HepG2 (cell line): ENCODE results near the gene DMPK. TPM values are rescaled to one million over a fixed set of nuclear protein-coding genes. Genes with fewer than 3 reads are reported as not detected.
A peak's percentile ranks its signal among the peaks of the same experiment; 100 is the strongest.

Experiments used
- CHD2 ChIP-seq: IDR thresholded peaks from 2 replicates; pipeline ENCODE4 v1.6.1; 2011; ENCODE audit warnings: low read depth, low read length, improper control_type of control experiment
- CHD4 ChIP-seq: fragments of 200-600 bp; sonication (generic); IDR thresholded peaks from 2 replicates; pipeline ENCODE4 v1.7.0; 2017; ENCODE audit warnings: mild to moderate bottlenecking, low read length, borderline replicate concordance
- DMAP1 ChIP-seq: IDR thresholded peaks from 2 replicates; pipeline ENCODE4 v1.6.1; 2016
- FOXA3 ChIP-seq: IDR thresholded peaks from 2 replicates; pipeline ENCODE4 v1.6.1; 2016; ENCODE audit warnings: missing genetic modification reagents, missing compliant biosample characterization
- HCFC1 ChIP-seq: fragments of 150-350 bp; IDR thresholded peaks from 2 replicates; pipeline ENCODE4 v1.6.1; 2014; ENCODE audit warnings: low read depth, low read length
- KAT8 ChIP-seq: IDR thresholded peaks from 2 replicates; pipeline ENCODE4 v1.6.1; 2016; ENCODE audit warnings: missing genetic modification reagents, missing compliant biosample characterization
- MYC ChIP-seq: sonication (generic); formaldehyde crosslinking; IDR thresholded peaks from 2 replicates; pipeline ENCODE4 v1.9.0; 2021; ENCODE audit warnings: missing genetic modification reagents, borderline replicate concordance
- RBM39 ChIP-seq: fragments of 200-400 bp; formaldehyde crosslinking; IDR thresholded peaks from one replicate; pipeline ENCODE4 v1.6.1; 2018; ENCODE audit warnings: antibody characterized with exemption, mild to moderate bottlenecking, low read depth, low read length; ENCODE audit not compliant: poor library complexity, severe bottlenecking
- SP4 ChIP-seq: sonication (generic); formaldehyde crosslinking; IDR thresholded peaks from 2 replicates; pipeline ENCODE4 v1.8.1; 2023; ENCODE audit warnings: mild to moderate bottlenecking, missing genetic modification reagents
- SP5 ChIP-seq: IDR thresholded peaks from 2 replicates; pipeline ENCODE4 v1.6.1; 2016; ENCODE audit warnings: low read depth, borderline replicate concordance
- ZMYM2 ChIP-seq: sonication (generic); formaldehyde crosslinking; IDR thresholded peaks from 2 replicates; pipeline ENCODE4 v1.8.0; 2022; ENCODE audit warnings: mild to moderate bottlenecking, missing genetic modification reagents
- ZNF292 ChIP-seq: sonication (generic); formaldehyde crosslinking; IDR thresholded peaks from 2 replicates; pipeline ENCODE4 v1.8.1; 2022; ENCODE audit warnings: mild to moderate bottlenecking, low read depth, missing genetic modification reagents, borderline replicate concordance
- polyA plus RNA-seq, 8 experiments: library from polyadenylated mRNA; depleted of rRNA in 3 of 8; stranded (reverse) in 7 of 8; unstranded in 1 of 8; fragments of >200 nt; fragmentation: Illumina TruSeq in 4 of 8; extraction: Trizol in 4 of 8; gene quantifications; 2 replicates each; pipeline versions ENCODE4 v1.2.1 to v1.2.3, GENCODE V29; 2011 to 2016; ENCODE audit warnings: low read depth in 4 of 8, missing spikeins in 1 of 8, mixed read lengths in 1 of 8; ENCODE audit not compliant: insufficient read depth in 1 of 8
- total RNA-seq, 5 experiments: library from RNA; depleted of rRNA; stranded (reverse); fragments of >200 nt; fragmentation: Illumina TruSeq; extraction: Trizol; gene quantifications; 2 replicates each; pipeline ENCODE4 v1.2.3, GENCODE V29; 2016; ENCODE audit warnings: low read depth in 1 of 5
- TF ChIP-seq, protein P1 (sequence below): sonication (generic); formaldehyde crosslinking; IDR thresholded peaks from 2 replicates; pipeline ENCODE4 v1.4.0; 2020; ENCODE audit warnings: mild to moderate bottlenecking, missing genetic modification reagents
- TF ChIP-seq, protein P2 (sequence below), 2 experiments: fragments of 450-650 bp in 1 of 2; sonication (generic) in 1 of 2; formaldehyde crosslinking; IDR thresholded peaks; 2 replicates each; pipeline versions ENCODE4 v1.5.0 to v1.8.0; 2020 to 2022; ENCODE audit warnings: mild to moderate bottlenecking in 1 of 2, missing genetic modification reagents in 1 of 2
- TF ChIP-seq, protein P3 (sequence below): sonication (generic); formaldehyde crosslinking; IDR thresholded peaks from 2 replicates; pipeline ENCODE4 v1.4.0; 2020; ENCODE audit warnings: missing genetic modification reagents

Gene DMPK
- total and polyA plus RNA-seq, 2 of the 13 experiments (the other 11 are each of a cell fraction or from before 2014, with no cell fraction given): 5.3 to 8.8 TPM

DNA sequence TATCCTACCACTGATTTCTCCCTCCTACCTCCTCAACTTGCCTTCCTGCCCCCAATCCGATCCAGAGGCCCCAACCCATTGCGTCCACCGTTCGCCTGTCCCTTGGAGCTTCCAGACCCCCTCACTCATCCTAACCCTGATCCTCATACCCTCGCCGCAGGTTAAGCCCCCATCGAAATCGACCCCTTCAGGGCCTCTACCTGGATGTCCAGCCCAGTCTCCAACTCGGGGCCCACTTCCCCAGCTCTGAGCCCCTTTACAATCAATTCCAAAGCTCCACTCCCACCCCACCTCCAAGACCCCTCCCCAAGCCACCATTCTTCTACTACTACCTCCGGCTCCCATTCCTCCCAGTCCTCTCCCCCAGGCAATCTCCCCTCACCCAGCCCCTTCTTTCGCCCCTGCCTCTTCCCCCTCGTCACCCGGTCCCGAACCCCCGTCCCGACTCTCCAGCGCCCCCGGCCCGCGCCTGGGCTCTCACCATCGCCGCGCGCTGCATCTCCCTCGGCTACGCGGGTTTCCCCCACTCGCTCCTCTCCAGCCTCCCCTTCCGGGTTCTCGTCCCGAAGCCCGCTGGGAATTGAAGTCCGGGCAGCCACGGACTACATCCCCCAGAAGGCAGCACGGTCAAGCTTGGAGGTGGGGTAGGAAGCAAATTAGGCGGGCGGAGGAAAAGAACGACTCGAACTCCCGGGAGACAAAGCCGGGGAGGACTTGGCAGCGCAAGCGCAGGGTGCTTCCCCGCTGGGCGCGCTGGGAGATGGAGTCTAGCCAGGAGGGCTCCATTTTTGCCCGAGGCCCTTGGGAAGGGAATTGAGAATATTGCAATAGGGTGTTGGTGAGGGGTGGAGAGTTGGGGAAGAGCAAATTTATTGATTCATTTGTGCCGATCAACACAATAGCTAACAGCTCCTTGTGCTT, 51.7 kb downstream of the DMPK start, which contains the start of gene FBXO46 (continued):
- TF ChIP-seq, protein P1, sequence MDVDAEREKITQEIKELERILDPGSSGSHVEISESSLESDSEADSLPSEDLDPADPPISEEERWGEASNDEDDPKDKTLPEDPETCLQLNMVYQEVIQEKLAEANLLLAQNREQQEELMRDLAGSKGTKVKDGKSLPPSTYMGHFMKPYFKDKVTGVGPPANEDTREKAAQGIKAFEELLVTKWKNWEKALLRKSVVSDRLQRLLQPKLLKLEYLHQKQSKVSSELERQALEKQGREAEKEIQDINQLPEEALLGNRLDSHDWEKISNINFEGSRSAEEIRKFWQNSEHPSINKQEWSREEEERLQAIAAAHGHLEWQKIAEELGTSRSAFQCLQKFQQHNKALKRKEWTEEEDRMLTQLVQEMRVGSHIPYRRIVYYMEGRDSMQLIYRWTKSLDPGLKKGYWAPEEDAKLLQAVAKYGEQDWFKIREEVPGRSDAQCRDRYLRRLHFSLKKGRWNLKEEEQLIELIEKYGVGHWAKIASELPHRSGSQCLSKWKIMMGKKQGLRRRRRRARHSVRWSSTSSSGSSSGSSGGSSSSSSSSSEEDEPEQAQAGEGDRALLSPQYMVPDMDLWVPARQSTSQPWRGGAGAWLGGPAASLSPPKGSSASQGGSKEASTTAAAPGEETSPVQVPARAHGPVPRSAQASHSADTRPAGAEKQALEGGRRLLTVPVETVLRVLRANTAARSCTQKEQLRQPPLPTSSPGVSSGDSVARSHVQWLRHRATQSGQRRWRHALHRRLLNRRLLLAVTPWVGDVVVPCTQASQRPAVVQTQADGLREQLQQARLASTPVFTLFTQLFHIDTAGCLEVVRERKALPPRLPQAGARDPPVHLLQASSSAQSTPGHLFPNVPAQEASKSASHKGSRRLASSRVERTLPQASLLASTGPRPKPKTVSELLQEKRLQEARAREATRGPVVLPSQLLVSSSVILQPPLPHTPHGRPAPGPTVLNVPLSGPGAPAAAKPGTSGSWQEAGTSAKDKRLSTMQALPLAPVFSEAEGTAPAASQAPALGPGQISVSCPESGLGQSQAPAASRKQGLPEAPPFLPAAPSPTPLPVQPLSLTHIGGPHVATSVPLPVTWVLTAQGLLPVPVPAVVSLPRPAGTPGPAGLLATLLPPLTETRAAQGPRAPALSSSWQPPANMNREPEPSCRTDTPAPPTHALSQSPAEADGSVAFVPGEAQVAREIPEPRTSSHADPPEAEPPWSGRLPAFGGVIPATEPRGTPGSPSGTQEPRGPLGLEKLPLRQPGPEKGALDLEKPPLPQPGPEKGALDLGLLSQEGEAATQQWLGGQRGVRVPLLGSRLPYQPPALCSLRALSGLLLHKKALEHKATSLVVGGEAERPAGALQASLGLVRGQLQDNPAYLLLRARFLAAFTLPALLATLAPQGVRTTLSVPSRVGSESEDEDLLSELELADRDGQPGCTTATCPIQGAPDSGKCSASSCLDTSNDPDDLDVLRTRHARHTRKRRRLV: peak; percentile 35; the same call in 1 of the 2 replicates
- TF ChIP-seq SP4 (peak; percentile 41), KAT8 (peak; percentile 85), RBM39 (no peak), FOXA3 (CRISPR knock-in tag) (peak; percentile 41; the same call in 1 of the 2 replicates), CHD4 (no peak), HCFC1 (peak; percentile 97), ZMYM2 (CRISPR knock-in tag) (no peak), DMAP1 (peak; percentile 52; the same call in 1 of the 2 replicates), SP5 (peak; percentile 22; the same call in 1 of the 2 replicates), CHD2 (peak; percentile 71; the same call in 1 of the 2 replicates), ZNF292 (CRISPR knock-in tag) (no peak), MYC (CRISPR knock-in tag) (peak; percentile 63; the same call in 1 of the 2 replicates)
- TF ChIP-seq, protein P2, sequence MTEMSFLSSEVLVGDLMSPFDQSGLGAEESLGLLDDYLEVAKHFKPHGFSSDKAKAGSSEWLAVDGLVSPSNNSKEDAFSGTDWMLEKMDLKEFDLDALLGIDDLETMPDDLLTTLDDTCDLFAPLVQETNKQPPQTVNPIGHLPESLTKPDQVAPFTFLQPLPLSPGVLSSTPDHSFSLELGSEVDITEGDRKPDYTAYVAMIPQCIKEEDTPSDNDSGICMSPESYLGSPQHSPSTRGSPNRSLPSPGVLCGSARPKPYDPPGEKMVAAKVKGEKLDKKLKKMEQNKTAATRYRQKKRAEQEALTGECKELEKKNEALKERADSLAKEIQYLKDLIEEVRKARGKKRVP (CRISPR knock-in tag; IDR thresholded peaks at IDR 0.05): peak in 1 of 2 experiments; percentile 48; a peak in 1 of 4 replicates
- TF ChIP-seq, protein P3, sequence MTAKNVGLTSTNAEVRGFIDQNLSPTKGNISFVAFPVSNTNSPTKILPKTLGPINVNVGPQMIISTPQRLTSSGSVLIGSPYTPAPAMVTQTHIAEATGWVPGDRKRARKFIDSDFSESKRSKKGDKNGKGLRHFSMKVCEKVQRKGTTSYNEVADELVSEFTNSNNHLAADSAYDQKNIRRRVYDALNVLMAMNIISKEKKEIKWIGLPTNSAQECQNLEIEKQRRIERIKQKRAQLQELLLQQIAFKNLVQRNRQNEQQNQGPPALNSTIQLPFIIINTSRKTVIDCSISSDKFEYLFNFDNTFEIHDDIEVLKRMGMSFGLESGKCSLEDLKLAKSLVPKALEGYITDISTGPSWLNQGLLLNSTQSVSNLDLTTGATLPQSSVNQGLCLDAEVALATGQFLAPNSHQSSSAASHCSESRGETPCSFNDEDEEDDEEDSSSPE (CRISPR knock-in tag): peak; percentile 89
